GM21447 (cell line): ENCODE measurements around the gene TNFAIP2.

Experiments
- ATAC-seq: cut with Tn5 transposase; IDR thresholded peaks from one replicate; pipeline ENCODE4 v1.9.1; 2021; ENCODE audit not compliant: unreplicated experiment

TNFAIP2 gene

DNA sequence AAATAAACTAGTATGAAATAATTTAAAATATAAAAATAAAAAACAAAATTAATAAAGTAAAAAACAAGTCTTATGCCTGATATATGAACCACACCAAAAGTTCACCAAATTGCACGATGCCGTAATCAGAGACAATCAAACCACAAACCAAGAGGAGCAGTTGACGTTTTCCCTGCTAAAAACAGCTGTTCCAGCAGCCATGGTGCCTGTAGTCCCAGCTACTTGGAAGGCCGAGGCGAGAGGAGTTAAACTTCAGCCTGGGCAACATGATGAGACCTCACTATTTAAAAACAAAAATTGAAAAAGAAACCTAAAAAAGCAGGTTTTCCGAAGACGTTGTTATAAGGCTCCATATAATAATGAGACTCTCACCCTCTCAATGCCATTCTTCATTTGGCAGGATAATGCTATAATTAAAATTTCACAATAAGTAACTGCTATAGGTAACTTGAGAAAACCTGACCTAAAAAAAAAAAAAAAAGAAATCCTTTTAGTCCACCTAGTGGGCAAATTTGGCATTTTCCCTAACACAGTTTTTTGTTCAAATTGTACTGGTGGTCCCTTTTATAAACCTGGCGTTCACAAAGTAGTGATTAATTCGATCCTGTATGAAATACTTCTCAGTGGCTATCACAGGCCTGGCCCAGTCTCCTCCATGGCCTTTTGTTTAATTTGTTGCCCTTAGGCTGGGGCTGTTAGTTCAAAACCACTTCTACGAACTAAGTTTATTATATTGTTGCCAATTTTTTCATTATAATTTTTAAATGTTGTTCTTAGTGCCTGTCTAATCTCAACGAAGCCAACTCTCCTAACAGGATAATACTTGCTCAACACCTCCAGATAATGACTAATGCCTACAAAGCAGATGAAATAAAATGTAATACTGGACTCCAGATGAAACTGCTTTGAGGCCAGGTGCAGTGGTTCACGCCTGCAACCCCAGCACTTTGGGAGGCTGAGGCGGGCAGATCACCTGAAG lies 62.1 kb downstream of the TNFAIP2 start:
- no peak for ATAC-seq

DNA sequence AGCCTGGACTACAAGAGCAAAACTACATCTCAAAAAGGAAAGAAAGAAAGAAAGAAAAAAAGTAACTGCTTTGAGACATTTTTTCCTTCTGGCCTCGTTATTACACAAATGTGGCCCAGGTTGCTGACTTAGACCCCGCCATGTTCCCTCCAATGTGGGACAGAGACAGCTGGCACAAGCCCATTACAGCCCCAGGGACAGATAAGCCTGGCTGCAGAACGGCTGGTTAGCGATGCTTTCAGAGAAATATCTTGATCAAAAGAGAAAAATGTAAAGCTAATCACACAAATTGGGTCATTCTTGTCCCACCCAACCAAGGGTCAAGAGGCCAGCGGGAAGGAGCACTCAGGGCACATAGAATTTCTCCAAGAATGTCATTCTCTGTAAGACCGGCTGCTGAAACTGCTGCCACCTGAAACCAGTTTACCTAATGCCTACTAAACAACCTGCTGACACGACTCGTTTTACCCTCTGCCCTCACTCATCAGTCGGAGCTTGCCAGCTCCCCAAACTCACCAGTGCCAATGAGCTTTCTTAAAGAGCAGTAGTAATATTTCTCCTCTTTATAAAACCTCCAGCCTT lies 63.1 kb downstream of the TNFAIP2 start:
- no peak for ATAC-seq
